ENCODE data around the gene HCN4.

GRCh38 chr15:73397461-73397860 lies 28.7 kb upstream of the HCN4 start:
- TF ChIP-seq, protein P1, sequence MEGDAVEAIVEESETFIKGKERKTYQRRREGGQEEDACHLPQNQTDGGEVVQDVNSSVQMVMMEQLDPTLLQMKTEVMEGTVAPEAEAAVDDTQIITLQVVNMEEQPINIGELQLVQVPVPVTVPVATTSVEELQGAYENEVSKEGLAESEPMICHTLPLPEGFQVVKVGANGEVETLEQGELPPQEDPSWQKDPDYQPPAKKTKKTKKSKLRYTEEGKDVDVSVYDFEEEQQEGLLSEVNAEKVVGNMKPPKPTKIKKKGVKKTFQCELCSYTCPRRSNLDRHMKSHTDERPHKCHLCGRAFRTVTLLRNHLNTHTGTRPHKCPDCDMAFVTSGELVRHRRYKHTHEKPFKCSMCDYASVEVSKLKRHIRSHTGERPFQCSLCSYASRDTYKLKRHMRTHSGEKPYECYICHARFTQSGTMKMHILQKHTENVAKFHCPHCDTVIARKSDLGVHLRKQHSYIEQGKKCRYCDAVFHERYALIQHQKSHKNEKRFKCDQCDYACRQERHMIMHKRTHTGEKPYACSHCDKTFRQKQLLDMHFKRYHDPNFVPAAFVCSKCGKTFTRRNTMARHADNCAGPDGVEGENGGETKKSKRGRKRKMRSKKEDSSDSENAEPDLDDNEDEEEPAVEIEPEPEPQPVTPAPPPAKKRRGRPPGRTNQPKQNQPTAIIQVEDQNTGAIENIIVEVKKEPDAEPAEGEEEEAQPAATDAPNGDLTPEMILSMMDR (IDR thresholded peaks at IDR 0.05; ENCODE audit: insufficient read depth, low read depth, low read length): no peak
- TF ChIP-seq EZH2 (IDR thresholded peaks at IDR 0.05; ENCODE audit: insufficient read depth, low read length): no peak
